OCI-LY7 (cell line): ENCODE measurements around the gene GIGYF1. TPM values are rescaled to one million over a fixed set of nuclear protein-coding genes. Genes with fewer than 3 reads are reported as not detected.
"Not testable (repeated sequence)": the region's sequence is repeated elsewhere in the genome, so short reads cannot be mapped to it uniquely, and the experiment has no call there.

Experiments
- BruUV-seq: library from RNA; stranded (reverse); fragments of 400-500 nt; replicated peaks from 2 replicates; lab custom pipeline; 2021; lab: Mats Ljungman, UMichigan
- CTCF ChIA-PET: fragments of 300-600 bp; sonication (Branson Sonifier 250); formaldehyde crosslinking; loops from one replicate; lab custom pipeline; 2022; ENCODE audit warnings: antibody characterized with exemption; ENCODE audit not compliant: unreplicated experiment; lab: Charles Lee
- POLR2A ChIA-PET: fragments of 300-600 bp; sonication (Branson Sonifier 250); formaldehyde crosslinking; loops from one replicate; lab custom pipeline; 2022; ENCODE audit warnings: antibody characterized with exemption; lab: Charles Lee
- DNase-seq: peaks from one replicate; pipeline ENCODE4 v3.0.0-alpha.2; 2015; ENCODE audit warnings: low spot score
- H2AFZ ChIP-seq: fragments of 200-600 bp; sonication (generic), shearing (Covaris generic); 2 replicates; pipeline ENCODE4 v1.6.1; 2014; ENCODE audit warnings: mild to moderate bottlenecking, antibody characterized with exemption, low read length, moderate library complexity
- H3K27ac ChIP-seq: fragments of 200-600 bp; sonication (generic); 2 replicates; pipeline ENCODE4 v1.5.1; 2014; ENCODE audit warnings: mixed run types, low read depth, mild to moderate bottlenecking, moderate library complexity, low read length, inconsistent platforms; ENCODE audit not compliant: poor library complexity, severe bottlenecking
- H3K36me3 ChIP-seq: fragments of 200-600 bp; sonication (generic); 2 replicates; pipeline ENCODE4 v1.6.1; 2014; ENCODE audit warnings: mild to moderate bottlenecking, antibody characterized with exemption, low read length, moderate library complexity, mixed read lengths; ENCODE audit not compliant: insufficient read depth
- H3K4me1 ChIP-seq: fragments of 200-600 bp; sonication (generic); 2 replicates; pipeline ENCODE4 v1.5.1; 2014; ENCODE audit warnings: mild to moderate bottlenecking, low read length; ENCODE audit not compliant: insufficient read depth, poor library complexity, severe bottlenecking
- H3K4me2 ChIP-seq: fragments of 200-600 bp; sonication (generic); 2 replicates; pipeline ENCODE4 v1.6.1; 2014; ENCODE audit warnings: mild to moderate bottlenecking, low read length
- H3K4me3 ChIP-seq: fragments of 200-600 bp; sonication (generic); 2 replicates; pipeline ENCODE4 v1.5.1; 2014; ENCODE audit warnings: mild to moderate bottlenecking, low read depth, low read length; ENCODE audit not compliant: poor library complexity, severe bottlenecking
- H3K79me2 ChIP-seq: fragments of 200-600 bp; sonication (generic); 2 replicates; pipeline ENCODE4 v1.6.1; 2016; ENCODE audit warnings: low read depth, mild to moderate bottlenecking, low read length, moderate library complexity, mixed read lengths; ENCODE audit not compliant: insufficient read depth
- H3K9me2 ChIP-seq: fragments of 200-600 bp; sonication (generic); 2 replicates; pipeline ENCODE4 v1.6.1; 2016; ENCODE audit warnings: mild to moderate bottlenecking, low read length, mixed read lengths; ENCODE audit not compliant: insufficient read depth
- H3K9me3 ChIP-seq: fragments of 200-600 bp; sonication (generic); 2 replicates; pipeline ENCODE4 v1.6.1; 2014; ENCODE audit warnings: mild to moderate bottlenecking, mixed run types, low read length, mixed read lengths
- H4K20me1 ChIP-seq: fragments of 200-600 bp; sonication (generic); 2 replicates; pipeline ENCODE4 v1.6.1; 2014; ENCODE audit warnings: mild to moderate bottlenecking, antibody characterized with exemption, low read length, moderate library complexity, mixed read lengths; ENCODE audit not compliant: insufficient read depth
- CTCF ChIP-seq: fragments of 200-600 bp; sonication (generic); conservative IDR thresholded peaks from 2 replicates; pipeline ENCODE4 v1.5.1; 2014; ENCODE audit warnings: mild to moderate bottlenecking, antibody characterized with exemption, low read length, moderate library complexity, mixed read lengths
- EZH2phosphoT487 ChIP-seq: fragments of 200-600 bp; sonication (generic); IDR thresholded peaks from 2 replicates; pipeline ENCODE4 v1.6.1; 2018; ENCODE audit warnings: low read depth, borderline replicate concordance, mild to moderate bottlenecking, mixed run types, antibody characterized with exemption, low read length, moderate library complexity, mixed read lengths
- intact Hi-C: fragments of 100-400 bp; cut with micrococcal nuclease; formaldehyde crosslinking; loops from one replicate; pipeline ENCODE4 v1.10.0; 2022; ENCODE audit not compliant: unreplicated experiment
- total RNA-seq, 2 experiments: library from RNA; depleted of rRNA in 1 of 2; stranded (reverse); fragments of >200 nt in 1 of 2; shearing (Covaris generic) in 1 of 2; gene quantifications; 2 replicates each; pipeline ENCODE4 v1.2.3, GENCODE V29; 2014 to 2022

GIGYF1 gene
- total RNA-seq, 2 experiments from 2014 or later: 40.2 to 52.0 TPM

GRCh38 chr7:100719523-100720278 lies 25.7 kb upstream of the GIGYF1 start:
- no peaks in the 10 kb centered on the region for H3K36me3 ChIP-seq
- TF ChIP-seq EZH2phosphoT487: no peak
- no peak for TF ChIP-seq CTCF
- no peak overlapping the region for H2AFZ ChIP-seq
- no peak overlapping the region for H3K4me3 ChIP-seq
- H3K9me3 ChIP-seq: no peaks in the 10 kb centered on the region
- ChIA-PET POLR2A (no interaction called here), CTCF (no interaction called here)
- H3K4me1 ChIP-seq: no peaks in the 10 kb centered on the region
- no peaks in the 10 kb centered on the region for H4K20me1 ChIP-seq
- no peak overlapping the region for H3K27ac ChIP-seq
- H3K79me2 ChIP-seq: no peaks in the 10 kb centered on the region
- DNase-seq: no peak
- no peak overlapping the region for H3K4me2 ChIP-seq
- no peaks in the 10 kb centered on the region for H3K9me2 ChIP-seq
- BruUV-seq: no TSS peak
- intact Hi-C loops: loop anchor here (5.0 kb wide), 1 partner anchor 133 kb away; the partner anchor contains the start of gene SLC12A9

- intact Hi-C loops, H3K36me3 ChIP-seq, BruUV-seq, H3K4me3 ChIP-seq, H3K9me2 ChIP-seq, H3K4me2 ChIP-seq, DNase-seq, H2AFZ ChIP-seq, H3K9me3 ChIP-seq, H3K79me2 ChIP-seq, H4K20me1 ChIP-seq, H3K4me1 ChIP-seq, H3K27ac ChIP-seq, CTCF ChIA-PET: not testable (repeated sequence)
- POLR2A ChIA-PET: interaction anchor here (0.6 to 0.7 kb wide), 3 partner anchors 9 to 400 kb away, joined by 3 to 4 read pairs (median 4); no protein-coding TSS in a partner anchor
Measured at GRCh38 chr7:100717073-100717472, 23.0 kb upstream of the GIGYF1 start.

- ChIA-PET POLR2A (interaction anchor here (1.2 kb wide), 1 partner anchor 9 kb away, joined by 5 read pairs; the partner anchor contains the start of gene POP7), CTCF (no interaction called here)
- TF ChIP-seq EZH2phosphoT487: no peak
- no peak for TF ChIP-seq CTCF
- H3K4me2 ChIP-seq: no peak overlapping the region
- H3K9me2 ChIP-seq: no peaks in the 10 kb centered on the region
- H4K20me1 ChIP-seq: no peaks in the 10 kb centered on the region
- no peaks in the 10 kb centered on the region for H3K4me1 ChIP-seq
- H2AFZ ChIP-seq: no peak overlapping the region
- H3K27ac ChIP-seq: no peak overlapping the region
- no TSS peak for BruUV-seq
- no peaks in the 10 kb centered on the region for H3K9me3 ChIP-seq
- H3K4me3 ChIP-seq: no peak overlapping the region
- intact Hi-C loops: no loop called here
- DNase-seq: no peak
- no peaks in the 10 kb centered on the region for H3K79me2 ChIP-seq
- H3K36me3 ChIP-seq: no peaks in the 10 kb centered on the region
Measured at GRCh38 chr7:100714725-100715124, 20.7 kb upstream of the GIGYF1 start.
